Effector memory CD8-positive, alpha-beta T cell (primary cell): ENCODE results near the gene ZNF780B.
A peak's percentile ranks its signal among the peaks of the same experiment; 100 is the strongest.

ENCODE experiments used
- ATAC-seq: fragments of 150-1000 bp; cut with Tn5 transposase; replicated peaks from 2 replicates; pipeline ENCODE4 v1.10.0; 2021; ENCODE audit warnings: mild to moderate bottlenecking, moderate library complexity
- DNase-seq, 3 experiments: peaks; one replicate each; pipeline ENCODE4 v3.0.0; 2021
- H3K27ac Mint-ChIP-seq, 2 donors: one replicate each; pipeline ENCODE4 v1.8.0; 2022; ENCODE audit warnings: mild to moderate bottlenecking in 2 of 2, mixed read lengths in 2 of 2, moderate library complexity in 2 of 2
- H3K27me3 Mint-ChIP-seq, 2 donors: one replicate each; pipeline ENCODE4 v1.8.0; 2022; ENCODE audit warnings: mixed read lengths in 2 of 2
- H3K36me3 Mint-ChIP-seq: one replicate; pipeline ENCODE4 v1.8.0; 2022; ENCODE audit warnings: mild to moderate bottlenecking, moderate library complexity, mixed read lengths; ENCODE audit not compliant: insufficient read depth
- H3K4me1 Mint-ChIP-seq, 2 donors: one replicate each; pipeline ENCODE4 v1.8.0; 2022; ENCODE audit warnings: low read depth in 2 of 2, mixed read lengths in 2 of 2
- H3K4me3 Mint-ChIP-seq, 2 donors: one replicate each; pipeline ENCODE4 v1.8.0; 2022; ENCODE audit warnings: mild to moderate bottlenecking in 2 of 2, mixed read lengths in 2 of 2, moderate library complexity in 2 of 2
- H3K9me3 Mint-ChIP-seq, 2 donors: one replicate each; pipeline ENCODE4 v1.8.0; 2022; ENCODE audit warnings: mixed read lengths in 2 of 2

Gene ZNF780B

DNA sequence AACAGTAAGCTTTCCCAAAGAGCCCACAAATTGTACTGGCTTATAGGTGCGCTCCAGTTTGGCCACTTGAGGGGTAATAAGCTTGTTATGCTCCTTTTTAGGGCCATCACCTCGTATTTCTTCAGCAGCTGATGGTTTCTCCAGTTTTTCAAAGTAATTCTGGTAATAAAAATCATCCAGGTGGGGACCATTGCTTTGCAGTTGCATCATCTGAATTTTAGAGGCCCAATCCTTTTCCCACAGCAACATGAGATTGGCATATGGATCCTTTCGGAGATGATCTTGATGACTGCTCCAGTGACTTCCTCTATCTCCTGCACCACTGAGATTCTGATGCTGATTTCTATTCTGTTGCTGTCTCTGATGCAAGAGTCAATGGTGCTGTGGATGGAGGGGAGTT lies 32.1 kb downstream of the ZNF780B start:
- ATAC-seq (no peak), DNase-seq (no peak)
- Mint-ChIP-seq H3K4me3 (no peak overlapping the region), H3K36me3 (no peaks in the 10 kb centered on the region), H3K4me1 (no peaks in the 10 kb centered on the region), H3K27me3 (no peaks in the 10 kb centered on the region), H3K27ac (no peak overlapping the region), H3K9me3 (peaks cover 14 to 25% of the 10 kb centered on the region in 2 donors)

DNA sequence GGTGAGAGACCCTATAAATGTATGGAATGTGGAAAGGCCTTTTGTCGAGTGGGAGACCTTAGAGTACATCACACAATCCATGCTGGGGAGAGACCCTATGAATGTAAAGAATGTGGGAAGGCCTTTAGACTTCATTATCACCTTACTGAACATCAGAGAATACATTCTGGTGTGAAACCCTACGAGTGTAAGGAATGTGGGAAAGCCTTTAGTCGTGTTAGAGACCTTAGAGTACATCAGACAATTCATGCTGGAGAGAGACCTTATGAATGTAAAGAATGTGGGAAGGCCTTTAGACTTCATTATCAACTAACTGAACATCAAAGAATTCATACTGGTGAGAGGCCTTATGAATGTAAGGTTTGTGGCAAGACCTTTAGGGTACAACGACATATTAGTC lies 42.0 kb downstream of the ZNF780B start:
- ATAC-seq (no peak), DNase-seq (no peak)
- Mint-ChIP-seq H3K27me3 (no peaks in the 10 kb centered on the region), H3K36me3 (peaks cover 19% of the 10 kb centered on the region), H3K4me1 (no peaks in the 10 kb centered on the region), H3K9me3 (peaks cover 8% of the 10 kb centered on the region in 2 donors), H3K4me3 (no peak overlapping the region), H3K27ac (no peak overlapping the region)

DNA sequence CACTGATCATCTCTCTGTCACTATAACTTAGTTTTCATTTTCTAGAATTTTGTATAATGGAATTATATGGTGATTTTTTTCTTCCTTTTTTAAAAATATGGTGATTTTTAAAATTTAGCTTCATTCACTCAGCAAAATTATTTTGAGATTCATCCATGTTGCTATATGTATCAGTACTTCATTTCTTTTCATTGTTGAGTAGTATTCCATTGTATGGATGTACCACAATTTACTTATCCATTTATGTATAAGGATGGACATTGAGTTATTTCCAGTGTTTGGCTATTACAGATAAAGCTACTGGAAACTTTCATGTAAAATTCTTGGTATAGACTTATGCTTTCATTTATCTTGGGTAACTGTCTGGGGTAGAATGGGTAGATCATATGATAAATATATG lies 46.4 kb downstream of the ZNF780B start:
- peaks cover 34% of the 10 kb centered on the region for H3K36me3 Mint-ChIP-seq
- H3K4me3 Mint-ChIP-seq: no peak overlapping the region
- H3K9me3 Mint-ChIP-seq: peaks cover 6% of the 10 kb centered on the region in 2 donors
- no peak for ATAC-seq
- H3K27ac Mint-ChIP-seq: no peak overlapping the region
- no peaks in the 10 kb centered on the region for H3K4me1 Mint-ChIP-seq
- DNase-seq: no peak
- H3K27me3 Mint-ChIP-seq: no peaks in the 10 kb centered on the region

DNA sequence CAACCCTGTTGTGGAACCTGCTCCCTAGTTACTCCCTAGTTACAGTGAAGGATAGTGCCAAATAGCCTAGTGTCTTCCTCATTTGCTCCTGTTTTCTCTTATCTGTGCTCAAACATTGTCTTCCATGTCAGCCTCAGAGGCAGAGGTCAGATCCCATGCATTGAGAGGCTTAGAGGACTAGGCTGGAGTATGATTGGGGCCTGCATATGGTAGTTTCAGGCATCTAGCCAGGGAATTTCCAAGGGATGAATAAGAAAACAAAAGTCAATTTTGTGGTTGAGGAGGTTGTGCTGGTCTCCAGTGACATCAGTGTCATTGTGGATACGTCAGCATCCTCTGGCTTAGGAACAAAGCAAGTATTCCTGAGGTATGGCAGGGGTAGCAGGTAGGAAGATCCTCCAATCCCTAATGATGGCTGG lies 49.7 kb downstream of the ZNF780B start:
- Mint-ChIP-seq H3K36me3 (peaks cover 33% of the 10 kb centered on the region), H3K27me3 (no peaks in the 10 kb centered on the region), H3K27ac (no peak overlapping the region), H3K4me3 (no peak overlapping the region), H3K4me1 (no peaks in the 10 kb centered on the region), H3K9me3 (peaks cover 0 to 1% of the 10 kb centered on the region in 2 donors)
- DNase-seq: no peak
- ATAC-seq: no peak

DNA sequence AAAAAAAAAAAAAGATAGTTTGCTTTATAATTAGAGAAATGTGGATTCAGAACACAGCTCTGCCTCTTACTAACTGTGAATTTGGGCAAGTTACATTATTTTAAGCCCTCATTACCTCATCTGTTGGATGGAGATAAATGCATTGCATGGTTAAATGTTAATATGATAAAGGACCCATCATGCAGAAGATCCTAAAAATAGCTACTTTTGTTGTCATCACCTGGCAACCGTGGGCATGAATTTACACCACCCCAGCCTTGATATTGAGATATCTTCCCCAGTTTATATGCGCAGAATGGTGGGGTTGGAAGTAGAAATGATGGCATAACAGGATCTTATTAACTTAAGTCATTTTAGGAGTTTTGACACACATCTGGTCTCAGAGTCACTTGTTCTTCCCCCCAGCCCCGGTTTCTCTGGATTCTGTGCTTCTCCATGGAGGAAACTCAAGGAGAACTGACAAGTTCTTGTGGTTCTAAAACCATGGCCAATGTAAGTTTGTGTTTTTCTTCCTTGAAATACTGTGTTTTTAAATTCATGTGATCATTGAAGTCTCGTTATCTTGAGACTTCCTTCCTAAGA lies 50.2 kb downstream of the ZNF780B start:
- DNase-seq (no peak), ATAC-seq (no peak)
- peaks cover 28% of the 10 kb centered on the region for H3K36me3 Mint-ChIP-seq
- H3K4me1 Mint-ChIP-seq: no peaks in the 10 kb centered on the region
- H3K4me3 Mint-ChIP-seq: no peak overlapping the region
- no peaks in the 10 kb centered on the region for H3K27me3 Mint-ChIP-seq
- no peak overlapping the region for H3K27ac Mint-ChIP-seq
- peaks cover 0 to 1% of the 10 kb centered on the region in 2 donors for H3K9me3 Mint-ChIP-seq

DNA sequence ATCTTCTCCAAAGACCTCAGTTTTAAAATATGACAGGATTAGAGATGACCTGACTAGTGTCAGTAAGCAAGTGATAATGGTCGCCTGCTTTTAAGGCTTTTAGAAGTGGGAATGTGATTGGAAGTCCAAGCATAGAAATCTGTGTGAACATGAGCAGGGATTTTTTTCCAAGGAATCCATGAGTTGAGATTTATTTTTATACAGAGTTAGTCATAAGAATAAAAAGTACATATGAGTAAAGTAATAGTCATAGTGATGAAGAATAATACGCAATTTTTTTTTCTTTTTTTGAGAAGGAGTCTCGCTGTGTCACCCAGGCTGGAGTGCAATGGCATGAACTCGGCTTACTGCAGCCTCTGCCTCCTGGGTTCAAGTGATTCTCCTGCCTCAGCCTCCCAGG lies 57.5 kb downstream of the ZNF780B start:
- Mint-ChIP-seq H3K4me1 (peaks cover 18% of the 10 kb centered on the region in 2 donors), H3K27ac (peak overlapping the region in 1 of 2 donors; percentile 96), H3K9me3 (no peaks in the 10 kb centered on the region), H3K4me3 (peak overlapping the region; percentile 17 to 93), H3K27me3 (no peaks in the 10 kb centered on the region), H3K36me3 (peaks cover 19% of the 10 kb centered on the region)
- no peak for DNase-seq
- no peak for ATAC-seq

DNA sequence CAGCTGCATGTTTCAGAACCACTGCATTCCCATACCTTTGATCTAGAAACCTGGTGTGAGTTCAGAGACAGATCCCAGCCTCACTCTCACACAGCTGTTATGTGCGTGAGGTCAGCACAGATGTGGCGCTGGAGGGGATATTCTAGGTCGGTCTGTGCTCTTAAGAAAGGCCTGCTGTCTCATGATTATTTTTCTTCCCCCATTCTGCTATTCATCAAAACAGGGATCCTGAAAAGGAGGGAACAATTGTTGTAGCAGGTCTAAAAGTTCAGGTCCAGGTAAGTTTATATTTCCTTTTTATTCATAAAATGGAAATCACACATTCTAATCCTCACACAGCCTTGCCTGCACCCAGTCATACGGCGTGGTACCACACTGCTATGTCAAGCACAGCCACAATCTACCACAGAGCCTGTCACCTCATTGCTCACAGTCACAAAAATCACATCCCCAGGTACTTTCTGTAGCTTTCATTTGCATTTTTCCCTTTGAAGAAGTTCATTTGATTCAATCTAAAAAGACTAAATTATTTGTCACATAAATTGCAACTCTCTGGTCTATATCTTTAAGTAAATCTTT lies 58.3 kb downstream of the ZNF780B start:
- Mint-ChIP-seq H3K36me3 (peaks cover 15% of the 10 kb centered on the region), H3K27me3 (no peaks in the 10 kb centered on the region), H3K27ac (peak overlapping the region; percentile 96 to 98), H3K4me1 (peaks cover 18% of the 10 kb centered on the region in 2 donors), H3K9me3 (peaks cover 0 to 1% of the 10 kb centered on the region in 2 donors), H3K4me3 (peak overlapping the region; percentile 82 to 93)
- no peak for ATAC-seq
- DNase-seq: no peak

DNA sequence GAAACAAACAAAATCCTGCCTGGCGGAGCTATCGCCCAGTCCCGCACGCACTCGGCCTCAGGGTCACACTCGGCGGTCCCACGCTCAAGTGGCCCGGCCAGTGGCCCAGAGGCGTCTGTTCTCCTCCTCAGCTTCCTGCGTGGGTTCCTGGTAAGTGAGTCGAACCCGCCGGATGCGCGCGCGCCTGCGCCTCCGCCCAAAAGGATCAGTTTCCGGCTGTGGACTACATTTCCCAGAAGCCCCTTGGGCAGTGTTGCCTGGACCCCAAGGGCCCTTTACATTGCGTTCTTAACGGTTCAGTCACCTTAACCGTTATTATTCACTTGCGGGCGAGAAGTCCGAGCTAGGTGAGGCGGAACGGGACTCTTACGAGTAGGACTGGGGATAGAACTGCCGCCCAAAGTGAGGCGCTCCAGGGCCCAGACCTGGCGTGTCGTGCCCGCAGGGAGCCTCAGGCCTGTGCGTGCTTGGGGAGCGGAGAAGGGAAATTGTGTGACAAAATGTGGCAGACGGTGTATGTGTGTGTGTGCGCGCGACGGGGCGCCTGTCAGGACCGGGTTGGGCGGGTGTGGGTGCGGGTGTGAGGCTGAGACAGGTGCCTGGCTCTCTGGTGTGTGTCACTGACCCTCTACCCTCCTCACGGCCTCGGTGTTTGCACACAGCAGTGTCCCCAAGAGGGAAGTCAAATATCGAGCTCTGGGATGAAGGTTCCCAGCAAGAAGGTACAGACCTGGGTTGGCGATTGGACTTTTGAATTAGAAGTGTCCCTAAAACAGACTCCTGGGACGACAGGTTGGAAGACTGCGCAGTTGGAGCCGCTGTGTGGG lies 59.0 kb downstream of the ZNF780B start, which contains the start of gene ZNF546:
Gene ZNF546, plus strand, starts transcription at position 250 of the 827 bp plus-strand sequence. CDS start 1,267 bp downstream, outside the sequence.
- Mint-ChIP-seq H3K9me3 (peaks cover 0 to 1% of the 10 kb centered on the region in 2 donors), H3K36me3 (peaks cover 15% of the 10 kb centered on the region), H3K27ac (peak within 1 kb of the TSS; percentile 96 to 98), H3K4me3 (peak within 1 kb of the TSS; percentile 82 to 93), H3K27me3 (no peaks in the 10 kb centered on the region), H3K4me1 (peaks cover 22 to 24% of the 10 kb centered on the region in 2 donors)
- ATAC-seq (peak; percentile 87), DNase-seq (peak; percentile 81 to 90 (median 82))

DNA sequence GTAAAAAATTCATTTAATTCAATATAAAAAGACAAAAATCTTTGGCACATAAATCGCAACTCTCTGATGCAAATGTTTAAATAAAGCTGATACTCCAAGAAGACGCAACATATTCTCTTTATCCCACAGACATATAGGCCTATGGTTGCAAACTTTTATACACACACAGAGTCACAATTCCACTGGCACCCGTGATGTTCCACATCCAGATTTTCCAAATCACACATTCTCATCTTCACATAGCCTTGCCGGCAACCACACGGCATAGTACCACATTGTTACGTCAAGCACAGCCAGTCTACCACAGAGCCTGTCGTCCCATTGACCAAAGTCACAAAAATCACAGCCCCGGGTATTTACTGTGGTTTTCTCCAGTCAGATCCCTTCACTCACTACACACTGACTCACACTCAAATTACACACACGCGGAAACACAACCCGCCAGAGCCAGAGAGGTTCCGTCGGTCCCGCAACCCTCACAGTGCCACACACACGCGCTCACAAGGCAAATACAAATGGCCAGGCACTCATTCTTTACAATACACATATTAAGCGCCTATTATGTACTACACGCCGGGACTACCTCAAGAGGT lies 59.7 kb downstream of the ZNF780B start:
- DNase-seq (peak in 2 of 3 experiments; percentile 33 to 44), ATAC-seq (peak; percentile 63)
- Mint-ChIP-seq H3K27ac (peak overlapping the region; percentile 96 to 98), H3K36me3 (peaks cover 15% of the 10 kb centered on the region), H3K4me3 (peak overlapping the region; percentile 82 to 93), H3K4me1 (peaks cover 22 to 27% of the 10 kb centered on the region in 2 donors), H3K27me3 (no peaks in the 10 kb centered on the region), H3K9me3 (peaks cover 0 to 1% of the 10 kb centered on the region in 2 donors)

DNA sequence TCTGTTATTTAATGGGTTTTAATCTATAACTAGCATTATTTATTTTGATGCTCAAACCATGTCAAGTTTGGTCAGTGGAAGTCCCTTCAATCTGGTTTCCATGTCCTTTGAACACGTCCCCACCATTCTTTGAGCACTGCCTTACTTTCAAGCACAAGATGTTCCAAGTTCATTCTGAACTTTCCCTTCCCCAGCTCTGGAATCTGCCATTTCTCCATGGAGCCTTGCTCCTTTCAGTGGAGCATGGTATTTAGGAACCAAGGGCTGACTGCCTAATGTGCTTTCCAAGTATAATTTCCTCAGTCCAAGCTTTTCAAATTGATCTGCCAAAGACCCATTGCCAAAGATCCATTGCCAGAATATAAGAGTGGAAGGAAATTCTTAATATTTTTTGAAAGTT lies 60.2 kb downstream of the ZNF780B start:
- H3K27ac Mint-ChIP-seq: peak overlapping the region in 1 of 2 donors; percentile 98
- H3K4me1 Mint-ChIP-seq: peaks cover 26 to 31% of the 10 kb centered on the region in 2 donors
- peaks cover 0 to 1% of the 10 kb centered on the region in 2 donors for H3K9me3 Mint-ChIP-seq
- H3K27me3 Mint-ChIP-seq: no peaks in the 10 kb centered on the region
- ATAC-seq (no peak), DNase-seq (no peak)
- peak overlapping the region in 1 of 2 donors; percentile 93 for H3K4me3 Mint-ChIP-seq
- H3K36me3 Mint-ChIP-seq: peaks cover 15% of the 10 kb centered on the region

DNA sequence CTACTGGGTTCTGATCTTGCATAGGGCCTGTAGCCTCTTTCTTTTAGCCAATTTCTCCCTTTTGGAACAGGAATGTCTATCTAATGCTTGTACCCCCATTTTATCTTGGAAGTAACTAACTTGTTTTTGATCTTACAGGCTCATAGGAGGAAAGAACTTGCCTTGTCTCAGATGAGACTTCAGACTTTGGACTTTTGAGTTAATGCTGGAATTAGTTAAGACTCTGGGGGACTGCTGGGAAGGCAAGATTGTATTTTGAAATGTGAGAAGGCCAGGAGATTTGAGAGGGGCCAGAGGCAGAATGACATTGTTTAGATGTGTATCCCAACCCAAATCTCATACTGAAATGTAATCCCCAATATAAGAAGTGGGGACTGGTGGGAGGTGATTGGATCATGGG lies 61.7 kb downstream of the ZNF780B start:
- peaks cover 31 to 40% of the 10 kb centered on the region in 2 donors for H3K4me1 Mint-ChIP-seq
- no peak for DNase-seq
- no peaks in the 10 kb centered on the region for H3K27me3 Mint-ChIP-seq
- ATAC-seq: no peak
- H3K27ac Mint-ChIP-seq: no peak overlapping the region
- H3K36me3 Mint-ChIP-seq: peaks cover 19% of the 10 kb centered on the region
- peaks cover 0 to 1% of the 10 kb centered on the region in 2 donors for H3K9me3 Mint-ChIP-seq
- no peak overlapping the region for H3K4me3 Mint-ChIP-seq

DNA sequence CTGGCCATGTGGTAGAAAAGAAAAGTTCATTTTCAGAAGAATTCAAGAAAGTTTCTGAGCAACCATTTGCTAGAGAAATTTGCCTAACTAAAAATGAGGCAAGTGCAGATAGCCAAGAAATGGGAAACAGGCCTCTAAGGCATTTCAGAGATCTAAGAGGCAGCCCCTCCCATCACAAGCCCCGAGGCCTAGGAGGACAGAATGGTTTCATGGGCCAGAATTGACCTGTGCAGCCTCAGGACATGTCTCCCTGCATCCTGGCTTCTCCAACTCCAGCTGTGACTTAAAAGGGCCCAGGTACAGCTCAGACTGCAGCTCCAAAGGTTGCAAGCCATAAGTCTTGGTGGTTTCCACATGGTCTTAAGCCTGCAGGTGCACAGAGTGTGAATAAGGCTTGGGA lies 62.4 kb downstream of the ZNF780B start:
- H3K27ac Mint-ChIP-seq: no peak overlapping the region
- DNase-seq (no peak), ATAC-seq (no peak)
- peaks cover 0 to 1% of the 10 kb centered on the region in 2 donors for H3K9me3 Mint-ChIP-seq
- no peak overlapping the region for H3K4me3 Mint-ChIP-seq
- peaks cover 34 to 40% of the 10 kb centered on the region in 2 donors for H3K4me1 Mint-ChIP-seq
- H3K27me3 Mint-ChIP-seq: no peaks in the 10 kb centered on the region
- H3K36me3 Mint-ChIP-seq: peaks cover 19% of the 10 kb centered on the region

DNA sequence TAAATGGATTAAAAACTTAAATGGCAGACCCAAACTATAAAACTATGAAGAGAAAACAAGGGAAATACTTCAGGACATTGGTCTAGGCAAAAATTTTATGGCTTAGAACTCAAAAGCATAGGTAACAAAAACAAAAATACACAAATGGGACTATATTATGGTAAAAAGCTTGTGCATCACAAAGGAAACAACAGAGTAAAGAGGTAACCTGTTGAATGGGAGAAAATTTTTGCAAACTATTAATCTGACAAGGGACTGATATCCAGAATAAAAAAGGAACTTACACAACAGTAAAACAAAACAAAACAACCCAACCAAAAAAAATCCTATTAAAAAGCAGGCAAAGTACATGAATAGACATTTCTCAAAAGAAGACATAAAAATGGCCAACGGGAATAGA lies 68.4 kb downstream of the ZNF780B start:
- Mint-ChIP-seq H3K4me1 (peaks cover 18 to 21% of the 10 kb centered on the region in 2 donors), H3K27me3 (no peaks in the 10 kb centered on the region), H3K27ac (no peak overlapping the region), H3K4me3 (no peak overlapping the region), H3K9me3 (peaks cover 4 to 11% of the 10 kb centered on the region in 2 donors), H3K36me3 (peaks cover 4% of the 10 kb centered on the region)
- no peak for DNase-seq
- ATAC-seq: no peak
